HG03103 (cell line): ENCODE results near the gene MIDN.

ENCODE experiments used
- ATAC-seq: cut with Tn5 transposase; IDR thresholded peaks from one replicate; pipeline ENCODE4 v1.9.1; 2021; ENCODE audit warnings: low read depth; ENCODE audit not compliant: unreplicated experiment

MIDN gene

DNA sequence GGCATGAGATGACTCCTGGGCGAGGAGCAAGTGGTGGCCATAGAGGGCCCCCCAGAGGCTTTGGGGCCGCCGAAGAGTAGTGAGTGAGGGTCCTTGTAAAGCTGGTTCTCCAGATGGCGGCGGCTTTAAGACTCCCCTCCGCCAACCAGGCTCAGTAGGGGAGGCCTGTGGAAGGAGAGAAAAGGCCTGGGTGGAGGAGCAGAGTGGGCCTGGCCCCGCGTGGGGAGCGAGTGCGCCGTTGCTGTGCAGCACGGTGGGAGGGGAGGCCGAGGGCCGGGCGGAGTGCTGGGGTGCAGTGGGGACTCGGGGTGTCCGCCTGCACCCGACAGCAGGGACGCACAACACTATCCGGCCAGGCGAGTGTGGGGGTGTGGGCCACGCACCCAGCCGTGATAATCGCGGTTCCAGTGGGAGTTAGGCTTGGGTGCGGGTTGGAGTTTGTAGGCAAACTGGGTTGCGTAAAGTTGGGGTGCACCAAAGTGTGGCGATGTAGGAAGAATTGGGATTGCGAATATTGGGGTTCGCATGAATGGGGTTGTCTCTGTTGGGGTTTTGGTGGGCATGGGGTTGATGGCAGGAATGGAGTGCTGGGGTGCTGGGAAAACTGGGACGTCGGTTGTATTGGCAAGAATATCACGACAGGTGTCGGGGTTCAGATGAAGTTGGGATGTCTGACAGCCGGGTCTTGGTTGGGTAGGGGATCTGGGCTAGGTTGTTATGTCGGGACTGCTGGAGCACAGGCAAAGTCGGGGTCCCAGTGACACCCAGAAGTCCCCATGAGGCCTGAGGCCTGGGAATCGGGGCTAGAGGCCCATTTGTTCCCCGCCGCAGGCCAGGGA, 20.1 kb downstream of the MIDN start:
- ATAC-seq: no peak

DNA sequence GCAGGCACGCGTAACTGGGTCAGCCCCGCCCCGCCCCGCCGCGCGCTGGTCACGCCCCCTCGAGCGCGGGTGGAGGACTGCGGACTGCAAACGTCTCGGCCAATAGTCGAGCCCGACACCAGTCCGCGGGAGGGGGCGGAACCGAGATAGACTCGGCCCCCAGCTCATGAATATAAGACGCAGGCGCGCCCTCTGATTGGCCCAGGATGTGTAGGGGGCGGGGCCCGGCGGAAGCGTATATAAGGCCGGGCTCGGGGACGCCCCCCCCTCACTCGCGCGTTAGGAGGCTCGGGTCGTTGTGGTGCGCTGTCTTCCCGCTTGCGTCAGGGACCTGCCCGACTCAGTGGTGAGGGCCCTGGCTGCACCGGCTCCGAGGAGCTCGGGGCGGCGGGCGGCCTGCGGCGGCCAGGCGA, 20.7 kb downstream of the MIDN start, which contains the start of gene CIRBP:
Gene CIRBP, plus strand, starts transcription at position 268 of the 413 bp plus-strand sequence. CDS start 1,602 bp downstream, outside the sequence.
- peak; percentile 46 for ATAC-seq

GRCh38 chr19:1269478-1270212, 21.3 kb downstream of the MIDN start:
- peak; percentile 27 for ATAC-seq

DNA sequence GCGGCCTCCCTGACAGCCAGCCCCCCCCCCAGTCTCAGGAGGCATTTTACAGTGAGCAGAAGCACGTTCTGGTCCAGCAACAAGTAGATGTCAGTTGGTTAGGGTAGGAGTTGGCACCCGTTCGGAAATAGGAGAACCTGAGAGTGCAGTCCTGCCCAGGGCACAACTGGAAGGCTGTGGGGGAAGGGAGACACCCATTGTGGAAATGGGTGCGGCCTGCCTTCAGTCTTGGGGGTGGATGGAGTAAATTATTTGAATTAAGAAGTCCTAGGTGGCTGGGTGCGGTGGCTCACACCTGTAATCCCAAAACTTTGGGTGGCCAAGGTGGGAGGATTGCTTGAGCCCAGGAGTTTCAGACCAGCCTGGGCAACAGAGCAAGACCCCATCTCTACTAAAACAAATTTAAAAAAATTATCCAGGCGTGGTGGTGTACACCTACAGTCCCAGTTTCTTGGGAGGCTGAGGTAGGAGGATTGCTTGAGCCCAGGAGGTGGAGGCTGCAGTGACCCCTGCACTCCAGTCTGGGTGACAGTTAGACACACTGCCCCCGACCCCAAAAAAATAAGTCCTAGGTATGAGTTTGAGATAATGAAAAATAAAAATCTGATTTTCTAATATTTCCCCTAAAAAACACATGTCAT, 21.9 kb downstream of the MIDN start:
- no peak for ATAC-seq

- ATAC-seq: no peak
Measured at GRCh38 chr19:1270854-1271527, 22.6 kb downstream of the MIDN start.

DNA sequence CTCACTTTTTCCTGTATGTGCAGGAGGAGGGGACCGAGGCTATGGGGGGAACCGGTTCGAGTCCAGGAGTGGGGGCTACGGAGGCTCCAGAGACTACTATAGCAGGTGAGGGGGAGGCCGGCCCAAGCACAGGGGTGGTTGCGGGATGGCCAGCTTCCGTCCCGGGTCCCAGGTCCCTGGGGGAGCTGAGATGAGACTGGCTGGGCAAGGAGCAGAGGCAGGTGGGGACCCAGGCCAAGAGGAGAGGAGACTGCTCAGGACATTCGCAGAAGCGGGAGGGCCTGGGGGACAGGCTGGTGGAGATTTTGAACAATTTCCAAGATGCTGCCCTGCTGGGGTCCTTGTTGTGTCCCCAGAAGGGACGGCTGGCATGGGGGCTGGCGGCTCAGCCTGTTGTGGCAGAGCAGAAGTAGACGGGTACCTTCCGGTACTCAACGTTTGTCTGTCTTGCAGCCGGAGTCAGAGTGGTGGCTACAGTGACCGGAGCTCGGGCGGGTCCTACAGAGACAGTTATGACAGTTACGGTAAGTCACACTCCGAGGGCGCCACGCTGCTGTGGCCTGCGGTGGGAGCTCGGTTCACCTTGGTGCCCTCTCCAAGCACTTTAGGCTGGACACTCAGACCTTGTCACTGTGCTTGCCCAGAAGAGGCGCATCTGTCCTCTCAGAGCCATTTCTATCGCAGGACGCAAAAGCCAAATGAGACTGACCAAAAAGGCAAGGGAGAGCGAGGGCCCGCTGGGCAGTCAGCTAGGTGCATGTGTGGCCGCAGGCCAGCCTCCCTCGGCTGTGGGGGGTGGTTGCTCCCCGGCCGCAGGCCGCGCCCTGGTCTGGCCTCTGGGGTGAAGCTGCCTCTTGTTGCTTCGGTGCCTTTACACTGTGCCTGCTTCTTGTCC, 23.4 kb downstream of the MIDN start:
- no peak for ATAC-seq

- no peak for ATAC-seq
Measured at GRCh38 chr19:1272423-1273262, 24.3 kb downstream of the MIDN start.

GRCh38 chr19:1273263-1274041, 25.1 kb downstream of the MIDN start:
- ATAC-seq: no peak

DNA sequence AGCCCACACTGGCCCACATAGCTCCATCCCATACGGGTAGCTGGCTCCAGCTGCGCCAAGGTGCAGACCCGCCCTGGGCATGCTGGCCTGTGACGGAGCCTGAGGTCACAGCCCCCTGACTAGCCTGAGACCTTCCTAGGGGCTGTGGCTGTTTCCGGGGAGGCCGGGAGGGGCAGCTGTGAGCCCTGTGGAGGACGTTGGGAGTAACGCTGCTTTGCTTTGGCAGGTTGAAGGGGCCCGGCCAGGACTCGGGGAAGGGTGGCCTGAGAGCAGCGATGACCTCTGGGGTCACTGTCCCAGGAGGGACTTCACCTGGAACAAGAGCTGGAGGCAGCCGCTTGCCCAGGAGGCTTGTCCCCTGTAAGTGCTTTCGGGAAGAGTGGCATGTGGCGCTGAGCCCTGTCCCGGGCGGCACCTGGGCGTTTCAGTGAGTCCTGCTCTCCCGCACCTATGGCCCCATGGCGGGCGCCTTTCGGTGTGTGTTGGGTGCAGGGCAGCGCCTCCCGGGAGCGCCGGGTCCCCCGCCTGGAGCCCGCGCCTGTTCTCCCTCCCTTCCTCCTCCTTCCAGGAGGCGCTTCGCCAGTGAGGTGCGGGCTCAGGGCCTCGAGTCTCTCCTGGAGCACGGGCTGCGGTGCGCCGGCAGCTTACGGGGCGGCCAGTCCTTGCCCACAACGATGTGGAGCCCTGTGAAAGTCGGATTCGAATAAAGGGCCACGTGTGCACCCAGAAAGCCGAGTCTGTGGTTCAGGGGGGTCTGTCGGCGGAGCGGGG, 25.9 kb downstream of the MIDN start:
- ATAC-seq: no peak

DNA sequence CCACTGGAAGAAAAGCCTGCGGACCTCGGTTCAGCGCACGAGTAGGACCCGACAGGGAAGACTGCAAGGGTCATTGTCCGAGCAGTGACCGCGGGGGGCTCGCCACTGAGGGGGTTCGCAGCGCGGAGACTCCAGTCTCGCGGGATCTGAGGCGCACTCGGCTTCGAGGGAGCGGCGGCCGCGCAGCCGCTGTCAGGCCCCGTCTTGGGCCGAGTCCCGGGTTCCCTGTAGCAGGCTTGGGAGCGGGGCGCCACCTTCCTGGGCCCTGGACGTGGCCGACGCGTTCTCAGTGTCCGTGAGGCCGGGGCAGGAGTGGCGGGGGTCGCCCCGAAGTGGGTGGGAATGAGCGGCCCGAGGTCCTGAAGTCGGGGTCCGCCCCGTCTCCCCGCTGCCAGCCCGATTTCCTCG, 26.5 kb downstream of the MIDN start:
- no peak for ATAC-seq

GRCh38 chr19:1275260-1275975, 27.0 kb downstream of the MIDN start, which contains the start of gene FAM174C:
TSS of gene FAM174C (plus strand) at chr19:1275530. CDS start at chr19:1275550, 20 bp downstream.
- ATAC-seq: peak; percentile 72

GRCh38 chr19:1275976-1276627, 27.7 kb downstream of the MIDN start:
- peak; percentile 0 for ATAC-seq

GRCh38 chr19:1276628-1277022, 28.2 kb downstream of the MIDN start:
- no peak for ATAC-seq

- no peak for ATAC-seq
Measured at GRCh38 chr19:1277061-1277460, 28.7 kb downstream of the MIDN start.

DNA sequence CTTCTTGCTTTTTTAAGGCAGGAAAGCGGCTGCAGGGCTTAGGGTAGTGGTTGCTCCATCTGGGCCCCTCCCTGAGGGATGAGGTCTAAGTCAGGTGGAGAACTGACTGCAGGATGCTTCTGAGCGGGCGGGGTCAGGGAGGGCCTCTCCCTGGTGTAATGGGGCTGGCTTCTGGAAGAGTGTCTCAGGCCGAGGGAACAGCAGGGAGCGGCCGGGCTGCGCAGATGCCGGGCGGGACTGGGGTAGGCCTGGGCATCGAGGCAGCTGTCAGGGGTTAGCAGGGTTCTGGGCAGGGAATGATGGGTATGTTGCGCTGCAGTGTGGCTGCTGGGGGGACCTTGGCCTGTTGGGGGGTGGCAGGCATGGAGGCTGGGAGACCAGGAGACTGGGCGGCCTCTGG, 29.7 kb downstream of the MIDN start:
- ATAC-seq: no peak
